RWPE1 (cell line): ENCODE data around the gene TRMT6.

Source experiments
- CTCF ChIA-PET: fragments of 350-600 bp; sonication (Branson Sonifier 250); formaldehyde crosslinking; extraction: SDS; loops from one replicate; lab custom pipeline; 2021; lab: Yijun Ruan, JAX
- POLR2A ChIA-PET: fragments of 400-600 bp; formaldehyde crosslinking; extraction: SDS; loops from one replicate; lab custom pipeline; 2020; ENCODE audit warnings: antibody characterized with exemption; ENCODE audit not compliant: low non-redundant PET; lab: Yijun Ruan, JAX
- DNase-seq: peaks from one replicate; pipeline ENCODE4 v3.0.0; 2012; ENCODE audit warnings: low spot score
- H3K27ac ChIP-seq: fragments of 450-650 bp; 2 replicates; pipeline ENCODE4 v1.5.1; 2017
- CTCF ChIP-seq: fragments of 450-650 bp; conservative IDR thresholded peaks from 2 replicates; pipeline ENCODE4 v1.5.1; 2017; ENCODE audit warnings: low read depth, mild to moderate bottlenecking

Gene TRMT6

GRCh38 chr20:5974531-5974930 lies 24.2 kb upstream of the TRMT6 start:
- ChIA-PET CTCF (no interaction called here), POLR2A (no interaction called here)
- no peak overlapping the region for H3K27ac ChIP-seq
- no peak for DNase-seq
- TF ChIP-seq CTCF, result no peak

- TF ChIP-seq CTCF, result no peak
- H3K27ac ChIP-seq, result peak overlapping the region; percentile 22; the same call in 1 of the 2 replicates
- no peak for DNase-seq
- POLR2A ChIA-PET, result no interaction called here
- CTCF ChIA-PET, result no interaction called here
Observed at GRCh38 chr20:5973971-5974370, 23.6 kb upstream of the TRMT6 start.

DNA sequence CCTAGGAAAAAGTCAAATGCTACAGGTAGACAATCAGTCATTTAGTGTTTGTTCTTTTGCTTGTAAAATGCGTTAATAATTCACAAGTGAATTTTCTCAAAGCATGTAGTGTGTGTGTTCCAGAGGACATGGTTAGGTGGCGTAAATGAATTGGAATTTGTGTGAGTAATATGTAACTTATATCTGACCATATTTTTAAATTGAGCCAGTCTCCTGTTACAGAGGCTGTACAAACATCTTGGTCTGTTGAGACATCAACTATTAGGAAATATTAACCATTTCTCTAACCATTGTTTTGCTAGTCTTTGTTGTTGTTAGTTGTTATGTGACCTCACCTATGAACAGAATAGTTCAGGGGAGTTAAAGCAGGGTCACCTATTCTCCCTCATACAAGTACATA lies 22.8 kb upstream of the TRMT6 start:
- H3K27ac ChIP-seq, result no peak overlapping the region
- peak; percentile 56 for DNase-seq
- ChIA-PET CTCF (no interaction called here), POLR2A (no interaction called here)
- TF ChIP-seq CTCF, result no peak

DNA sequence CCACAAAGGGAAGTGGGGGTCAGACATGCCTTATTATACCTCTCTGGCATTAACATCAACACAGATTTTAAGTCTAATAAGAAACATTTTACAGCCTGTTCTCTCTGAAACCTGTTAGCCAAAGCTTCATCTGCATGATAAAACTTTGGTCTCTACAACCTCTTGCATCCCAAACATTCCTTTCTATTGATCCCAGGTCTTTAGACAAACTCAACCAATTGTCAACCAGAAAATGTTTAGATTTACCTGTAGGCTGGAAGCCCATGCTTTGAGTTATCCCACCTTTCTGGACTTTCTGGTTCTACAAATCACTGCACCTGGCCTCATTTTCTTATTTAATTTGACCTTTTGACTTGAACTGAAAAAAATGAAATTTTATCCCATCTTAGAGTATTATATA lies 20.9 kb upstream of the TRMT6 start:
- ChIA-PET CTCF (no interaction called here), POLR2A (no interaction called here)
- H3K27ac ChIP-seq, result no peak overlapping the region

GRCh38 chr20:5970381-5970780 lies 20.0 kb upstream of the TRMT6 start:
- TF ChIP-seq CTCF, result no peak
- no peak for DNase-seq
- H3K27ac ChIP-seq, result no peak overlapping the region
- ChIA-PET POLR2A (no interaction called here), CTCF (no interaction called here)

More for the DNA sequence above, 20.9 kb upstream of the TRMT6 start:
- no peak for TF ChIP-seq CTCF
- DNase-seq, result no peak

GRCh38 chr20:5969940-5970339 lies 19.6 kb upstream of the TRMT6 start:
- no peak for TF ChIP-seq CTCF
- POLR2A ChIA-PET, result no interaction called here
- no peak for DNase-seq
- no peak overlapping the region for H3K27ac ChIP-seq
- CTCF ChIA-PET, result interaction anchor here (0.7 kb wide), 1 partner anchor 413 kb away, joined by 3 read pairs; no protein-coding TSS in a partner anchor
